BJ (cell line): Measurements from ENCODE around the gene KLHL14. TPM values are rescaled to one million over a fixed set of nuclear protein-coding genes. Genes with fewer than 3 reads are reported as not detected.

Experiments
- CTCF ChIA-PET: fragments of 350-600 bp; formaldehyde crosslinking; extraction: SDS; loops from one replicate; lab custom pipeline; 2021; ENCODE audit warnings: antibody characterized with exemption, inconsistent platforms; lab: Yijun Ruan, JAX
- POLR2A ChIA-PET: fragments of 300-600 bp; sonication (Branson Sonifier 250); formaldehyde crosslinking; extraction: SDS; loops from one replicate; lab custom pipeline; 2021; ENCODE audit warnings: antibody characterized with exemption; lab: Charles Lee
- DNase-seq: peaks from one replicate; pipeline ENCODE4 v3.0.0-alpha.2; 2011; ENCODE audit warnings: low read depth
- H3K27me3 ChIP-seq: 2 replicates; pipeline ENCODE4 v1.6.0; 2011; ENCODE audit warnings: low read length; ENCODE audit not compliant: control insufficient read depth, insufficient read depth
- H3K36me3 ChIP-seq: 2 replicates; pipeline ENCODE4 v1.5.1; 2011; ENCODE audit warnings: low read length; ENCODE audit not compliant: control insufficient read depth, insufficient read depth
- H3K4me3 ChIP-seq: 2 replicates; pipeline ENCODE4 v1.5.1; 2011; ENCODE audit warnings: low read depth, mild to moderate bottlenecking, control low read depth, low read length
- polyA plus RNA-seq: library from polyadenylated mRNA; depleted of rRNA; stranded (reverse); fragments of >200 nt; gene quantifications from 2 replicates; pipeline ENCODE4 v1.2.3, GENCODE V29; 2011
- TF ChIP-seq, protein P1 (sequence below): IDR thresholded peaks from 2 replicates; pipeline ENCODE4 v1.5.1; 2011; ENCODE audit warnings: low read depth, mild to moderate bottlenecking, control low read depth, inconsistent platforms, low read length, moderate library complexity; ENCODE audit not compliant: insufficient read depth

The KLHL14 gene
- polyA plus RNA-seq, 1 experiment: not detected

DNA sequence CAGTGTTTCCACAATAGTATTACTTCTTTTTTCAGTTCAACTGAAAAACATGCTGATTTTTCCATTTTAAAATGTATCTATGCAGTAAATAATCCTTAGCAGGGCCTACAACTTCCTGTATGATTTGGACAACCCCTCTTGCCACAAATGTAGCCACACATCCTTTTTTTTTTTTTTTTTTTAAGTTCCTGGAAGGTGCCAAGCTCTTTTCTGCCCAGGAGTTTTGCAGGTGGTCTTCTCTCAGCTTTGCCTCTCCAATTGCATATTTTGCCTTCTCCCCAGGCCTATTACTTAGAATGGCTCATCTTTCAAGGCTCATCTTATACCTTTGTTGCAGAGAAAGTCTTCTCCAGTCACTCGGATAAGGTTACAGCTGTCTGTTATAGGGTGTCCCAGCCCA is 11.6 kb downstream of the KLHL14 start:
- H3K27me3 ChIP-seq: no peaks in the 10 kb centered on the region
- POLR2A ChIA-PET: no interaction called here
- H3K36me3 ChIP-seq: no peaks in the 10 kb centered on the region
- CTCF ChIA-PET: no interaction called here
- H3K4me3 ChIP-seq: no peak overlapping the region
- no peak for DNase-seq
- TF ChIP-seq, protein P1, sequence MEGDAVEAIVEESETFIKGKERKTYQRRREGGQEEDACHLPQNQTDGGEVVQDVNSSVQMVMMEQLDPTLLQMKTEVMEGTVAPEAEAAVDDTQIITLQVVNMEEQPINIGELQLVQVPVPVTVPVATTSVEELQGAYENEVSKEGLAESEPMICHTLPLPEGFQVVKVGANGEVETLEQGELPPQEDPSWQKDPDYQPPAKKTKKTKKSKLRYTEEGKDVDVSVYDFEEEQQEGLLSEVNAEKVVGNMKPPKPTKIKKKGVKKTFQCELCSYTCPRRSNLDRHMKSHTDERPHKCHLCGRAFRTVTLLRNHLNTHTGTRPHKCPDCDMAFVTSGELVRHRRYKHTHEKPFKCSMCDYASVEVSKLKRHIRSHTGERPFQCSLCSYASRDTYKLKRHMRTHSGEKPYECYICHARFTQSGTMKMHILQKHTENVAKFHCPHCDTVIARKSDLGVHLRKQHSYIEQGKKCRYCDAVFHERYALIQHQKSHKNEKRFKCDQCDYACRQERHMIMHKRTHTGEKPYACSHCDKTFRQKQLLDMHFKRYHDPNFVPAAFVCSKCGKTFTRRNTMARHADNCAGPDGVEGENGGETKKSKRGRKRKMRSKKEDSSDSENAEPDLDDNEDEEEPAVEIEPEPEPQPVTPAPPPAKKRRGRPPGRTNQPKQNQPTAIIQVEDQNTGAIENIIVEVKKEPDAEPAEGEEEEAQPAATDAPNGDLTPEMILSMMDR: no peak

GRCh38 chr18:32760391-32760790 is 12.4 kb downstream of the KLHL14 start:
- ChIA-PET CTCF (no interaction called here), POLR2A (no interaction called here)
- TF ChIP-seq, protein P1: no peak
- Histone ChIP-seq H3K27me3 (no peaks in the 10 kb centered on the region), H3K36me3 (no peaks in the 10 kb centered on the region), H3K4me3 (no peak overlapping the region)
- no peak for DNase-seq

DNA sequence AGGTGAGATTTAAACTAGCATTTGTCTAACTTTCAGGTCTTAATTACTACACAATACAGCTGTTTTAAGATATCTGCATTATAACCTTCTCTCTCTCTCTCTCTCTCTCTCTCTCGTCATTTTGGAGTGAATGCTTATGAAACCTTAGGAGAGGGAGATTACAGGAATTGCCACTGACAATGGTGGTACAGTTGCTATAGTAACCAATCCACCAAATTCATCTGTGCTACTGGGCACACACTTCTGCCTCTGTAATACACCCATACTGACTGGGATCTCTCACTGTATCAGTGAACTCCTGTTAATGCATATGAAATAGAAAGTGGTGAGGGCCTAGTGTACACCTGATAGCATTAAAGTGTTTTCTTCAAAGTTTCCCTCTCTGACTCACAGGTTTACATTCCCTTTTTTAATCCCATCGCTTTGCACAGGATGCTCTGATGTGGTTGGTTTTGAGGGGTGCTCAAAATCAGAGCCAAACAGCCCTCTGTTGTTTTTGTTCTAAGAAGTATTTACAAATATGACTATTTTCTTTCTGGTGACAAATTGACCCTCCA is 13.1 kb downstream of the KLHL14 start:
- CTCF ChIA-PET: no interaction called here
- no peaks in the 10 kb centered on the region for H3K27me3 ChIP-seq
- TF ChIP-seq, protein P1: no peak
- POLR2A ChIA-PET: no interaction called here
- H3K4me3 ChIP-seq: no peak overlapping the region
- no peak for DNase-seq
- H3K36me3 ChIP-seq: no peaks in the 10 kb centered on the region

- no peaks in the 10 kb centered on the region for H3K27me3 ChIP-seq
- TF ChIP-seq, protein P1: no peak
- H3K36me3 ChIP-seq: no peaks in the 10 kb centered on the region
- no peak for DNase-seq
- CTCF ChIA-PET: no interaction called here
- POLR2A ChIA-PET: no interaction called here
- H3K4me3 ChIP-seq: no peak overlapping the region
Observed at GRCh38 chr18:32754508-32755263, 18.1 kb downstream of the KLHL14 start.

DNA sequence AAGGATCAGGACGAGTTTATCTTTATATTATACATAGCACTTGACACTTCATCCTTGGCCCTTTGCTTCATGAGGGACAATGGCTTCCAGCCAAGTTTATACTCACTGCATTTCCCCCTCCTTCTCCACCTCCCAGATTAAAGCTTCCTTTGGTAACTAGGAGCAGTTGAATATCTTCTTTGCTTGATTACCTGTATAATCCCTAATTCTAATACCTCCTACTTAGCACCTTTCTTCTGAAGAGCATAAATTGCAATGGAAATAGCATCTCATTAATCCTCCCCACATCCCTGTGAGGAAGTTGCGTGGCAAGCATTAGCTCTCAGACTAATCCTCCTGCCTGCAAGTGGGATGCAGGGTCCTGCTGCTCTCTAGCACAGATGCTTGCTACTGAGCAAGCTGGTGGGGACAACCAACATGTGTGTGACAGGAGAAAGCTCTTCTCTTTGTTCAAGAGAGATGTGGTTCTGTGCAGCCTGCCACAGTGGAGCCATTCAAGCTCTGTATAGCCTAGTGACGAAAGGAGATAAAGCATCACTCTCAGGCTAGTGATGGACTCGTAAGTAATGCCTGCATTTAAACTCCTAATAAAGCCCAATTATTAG is 19.1 kb downstream of the KLHL14 start:
- H3K4me3 ChIP-seq: no peak overlapping the region
- POLR2A ChIA-PET: no interaction called here
- CTCF ChIA-PET: no interaction called here
- H3K36me3 ChIP-seq: no peaks in the 10 kb centered on the region
- no peak for DNase-seq
- H3K27me3 ChIP-seq: no peaks in the 10 kb centered on the region
- TF ChIP-seq, protein P1: no peak
